Erythroblast (primary cell): ENCODE results near the gene SLC16A3.

Source experiments
- GATA1 ChIP-seq: IDR thresholded peaks from 2 replicates; pipeline ENCODE4 v1.6.1; 2011; ENCODE audit warnings: low read depth, mild to moderate bottlenecking, control low read depth, low read length, moderate library complexity
- POLR2A ChIP-seq: IDR thresholded peaks from 2 replicates; pipeline ENCODE4 v1.6.1; 2011; ENCODE audit warnings: mild to moderate bottlenecking, low read length

DNA sequence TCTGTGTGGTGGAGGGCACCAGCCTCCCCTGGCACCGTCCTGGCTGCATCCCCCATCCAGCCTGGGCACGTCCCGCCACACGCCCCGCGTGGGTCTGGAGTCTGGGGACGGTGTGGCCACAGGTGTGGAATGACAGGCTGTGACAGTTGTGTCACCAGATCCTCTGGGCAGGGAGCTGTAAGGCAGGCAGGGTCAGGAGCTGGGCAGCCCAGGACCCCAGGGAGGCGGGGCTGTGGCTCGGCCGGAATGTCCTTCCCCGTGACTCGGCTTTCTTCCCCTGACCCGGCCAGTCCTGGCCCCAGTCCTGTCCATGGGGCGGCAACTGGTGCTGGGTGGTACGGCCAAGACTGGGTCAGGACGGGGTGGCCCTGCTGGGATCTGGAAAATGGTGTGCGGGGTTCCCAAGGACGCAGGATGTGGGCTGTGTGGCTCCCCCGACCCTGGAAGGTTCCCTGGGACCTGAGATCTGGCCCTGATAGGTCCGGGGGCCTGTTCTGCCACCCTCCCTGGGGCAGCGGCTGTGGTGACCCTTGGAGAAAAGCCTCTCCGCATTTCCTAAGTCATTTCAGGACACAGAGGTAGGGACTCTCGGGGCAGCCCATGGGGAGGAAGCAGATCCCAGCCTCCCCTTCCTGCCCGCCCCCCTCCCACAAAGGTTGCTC lies 3.3 kb upstream of the SLC16A3 start:
- no peak for TF ChIP-seq POLR2A
- TF ChIP-seq GATA1, result no peak
